DND-41 (cell line): Measurements from ENCODE around the gene DPYD.

Experiments used
- CTCF ChIP-seq: IDR thresholded peaks from 2 replicates; pipeline ENCODE4 v1.5.1; 2012; ENCODE audit warnings: borderline replicate concordance, low read length, moderate library complexity, mild to moderate bottlenecking; ENCODE audit not compliant: poor library complexity, severe bottlenecking; ENCODE audit errors: extremely low read depth
- EZH2 ChIP-seq: IDR thresholded peaks from 3 replicates; pipeline ENCODE4 v1.6.1; 2012; ENCODE audit warnings: borderline replicate concordance, low read depth, mild to moderate bottlenecking, moderate library complexity, low read length, inconsistent platforms; ENCODE audit not compliant: severe bottlenecking

DNA sequence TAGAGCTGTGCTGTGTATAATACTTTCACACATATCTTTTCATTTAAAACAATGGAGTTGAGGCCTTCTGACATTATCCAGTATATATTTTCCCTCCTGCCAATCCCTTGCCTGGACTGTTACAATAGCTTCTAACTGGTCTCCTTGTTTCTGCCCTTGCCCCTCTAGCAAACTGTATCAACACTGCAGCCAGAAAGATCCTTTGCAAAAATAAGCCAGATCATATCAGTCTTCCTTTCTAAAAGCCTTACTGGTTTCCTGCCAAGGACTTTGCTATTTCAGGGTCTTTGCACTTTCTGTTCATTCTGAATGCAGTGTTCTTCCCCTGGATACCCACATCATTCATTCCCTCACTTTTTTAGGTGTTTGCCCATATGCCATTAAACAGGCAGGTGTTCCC is 829.2 kb downstream of the DPYD start:
- TF ChIP-seq CTCF, result no peak
- TF ChIP-seq EZH2, result no peak
